ENCODE data around the gene CHRNG. TPM values are rescaled to one million over a fixed set of nuclear protein-coding genes. Genes with fewer than 3 reads are reported as not detected.

CHRNG gene, protein sequence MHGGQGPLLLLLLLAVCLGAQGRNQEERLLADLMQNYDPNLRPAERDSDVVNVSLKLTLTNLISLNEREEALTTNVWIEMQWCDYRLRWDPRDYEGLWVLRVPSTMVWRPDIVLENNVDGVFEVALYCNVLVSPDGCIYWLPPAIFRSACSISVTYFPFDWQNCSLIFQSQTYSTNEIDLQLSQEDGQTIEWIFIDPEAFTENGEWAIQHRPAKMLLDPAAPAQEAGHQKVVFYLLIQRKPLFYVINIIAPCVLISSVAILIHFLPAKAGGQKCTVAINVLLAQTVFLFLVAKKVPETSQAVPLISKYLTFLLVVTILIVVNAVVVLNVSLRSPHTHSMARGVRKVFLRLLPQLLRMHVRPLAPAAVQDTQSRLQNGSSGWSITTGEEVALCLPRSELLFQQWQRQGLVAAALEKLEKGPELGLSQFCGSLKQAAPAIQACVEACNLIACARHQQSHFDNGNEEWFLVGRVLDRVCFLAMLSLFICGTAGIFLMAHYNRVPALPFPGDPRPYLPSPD
- polyA plus RNA-seq = under 1 TPM in 1 of 4 donors, not detected in 3; 0.35 TPM
- long read RNA-seq, donor 1 = 0 reads
- long read RNA-seq, donor 2 = 0 reads
- long read RNA-seq, donor 3 = 0 reads
- long read RNA-seq, donor 4 = 0 reads
- long read RNA-seq, donor 5 = 0 reads
- long read RNA-seq, donor 6 = 0 reads
- long read RNA-seq, donor 7 = 0 reads
- long read RNA-seq, donor 8, partial matches to known transcripts = 0 of 1 reads
- long read RNA-seq, donor 8, other reads (novel, unspliced or antisense) = 0 of 1 reads
- long read RNA-seq, donor 9 = 0 reads
- long read RNA-seq, donor 10 = 0 reads

GRCh38 chr2:232539298-232540231 is at the start of gene CHRNG:
TSS of gene CHRNG (plus strand) at chr2:232539692. CDS start at chr2:232539748, 56 bp downstream.
- H3K27ac ChIP-seq (ENCODE audit: low read depth in 1 of 3, low read length in 2 of 3) = no peak within 1 kb of the TSS
- WGBS, 3 donors = 52 to 61% (median 58%) methylated on average over 22 to 23 of the region's 23 CpGs
- H3K4me1 ChIP-seq (ENCODE audit: control insufficient read depth in 3 of 3, insufficient read depth in 2 of 3, low read depth in 1 of 3, low read length in 2 of 3) = no peaks in the 10 kb centered on the region
- peaks cover 0 to 14% (median 0%) of the 10 kb centered on the region in 3 donors for H3K36me3 ChIP-seq (ENCODE audit: control insufficient read depth in 3 of 3, insufficient read depth in 2 of 3, low read depth in 1 of 3, low read length in 3 of 3)
- FAIRE-seq (no peak), DNase-seq (no peak)
- no peak within 1 kb of the TSS for H3K4me3 ChIP-seq (ENCODE audit: low read depth in 1 of 3, low read length in 3 of 3)
- peaks cover 0 to 6% of the 10 kb centered on the region in 2 donors for H3K9me3 ChIP-seq (ENCODE audit: control insufficient read depth in 2 of 2, insufficient read depth in 1 of 2, low read depth in 1 of 2, low read length in 1 of 2)
- peaks cover 0 to 33% (median 3%) of the 10 kb centered on the region in 3 donors for H3K27me3 ChIP-seq (ENCODE audit: control insufficient read depth in 3 of 3, insufficient read depth in 3 of 3, low read length in 3 of 3)

GRCh38 chr2:232490221-232491138 is 49.0 kb upstream of the CHRNG start:
- Histone ChIP-seq H3K4me3 (ENCODE audit: low read depth in 1 of 3, low read length in 3 of 3) (no peak overlapping the region), H3K4me1 (ENCODE audit: control insufficient read depth in 3 of 3, insufficient read depth in 2 of 3, low read depth in 1 of 3, low read length in 2 of 3) (peaks cover 0 to 3% (median 0%) of the 10 kb centered on the region in 3 donors), H3K27ac (ENCODE audit: low read depth in 1 of 3, low read length in 2 of 3) (no peak overlapping the region), H3K9me3 (ENCODE audit: control insufficient read depth in 2 of 2, insufficient read depth in 1 of 2, low read depth in 1 of 2, low read length in 1 of 2) (no peaks in the 10 kb centered on the region), H3K27me3 (ENCODE audit: control insufficient read depth in 3 of 3, insufficient read depth in 3 of 3, low read length in 3 of 3) (peaks cover 17 to 45% (median 23%) of the 10 kb centered on the region in 3 donors), H3K36me3 (ENCODE audit: control insufficient read depth in 3 of 3, insufficient read depth in 2 of 3, low read depth in 1 of 3, low read length in 3 of 3) (no peaks in the 10 kb centered on the region)
- DNase-seq (no peak), FAIRE-seq (no peak)
- WGBS, 3 donors = 83 to 86% (median 85%) methylated on average over 29 to 30 of the region's 30 CpGs

GRCh38 chr2:232491139-232491780 is 48.2 kb upstream of the CHRNG start:
- no peaks in the 10 kb centered on the region for H3K9me3 ChIP-seq (ENCODE audit: control insufficient read depth in 2 of 2, insufficient read depth in 1 of 2, low read depth in 1 of 2, low read length in 1 of 2)
- H3K27me3 ChIP-seq (ENCODE audit: control insufficient read depth in 3 of 3, insufficient read depth in 3 of 3, low read length in 3 of 3) = peaks cover 17 to 38% (median 17%) of the 10 kb centered on the region in 3 donors
- DNase-seq (no peak), FAIRE-seq (no peak)
- H3K4me3 ChIP-seq (ENCODE audit: low read depth in 1 of 3, low read length in 3 of 3) = no peak overlapping the region
- H3K27ac ChIP-seq (ENCODE audit: low read depth in 1 of 3, low read length in 2 of 3) = no peak overlapping the region
- 85 to 93% (median 86%) methylated on average over 12 of the region's 12 CpGs for WGBS, 3 donors
- no peaks in the 10 kb centered on the region for H3K36me3 ChIP-seq (ENCODE audit: control insufficient read depth in 3 of 3, insufficient read depth in 2 of 3, low read depth in 1 of 3, low read length in 3 of 3)
- H3K4me1 ChIP-seq (ENCODE audit: control insufficient read depth in 3 of 3, insufficient read depth in 2 of 3, low read depth in 1 of 3, low read length in 2 of 3) = peaks cover 0 to 3% (median 0%) of the 10 kb centered on the region in 3 donors

GRCh38 chr2:232492236-232492848 is 47.1 kb upstream of the CHRNG start:
- no peaks in the 10 kb centered on the region for H3K4me1 ChIP-seq (ENCODE audit: control insufficient read depth in 3 of 3, insufficient read depth in 2 of 3, low read depth in 1 of 3, low read length in 2 of 3)
- no peak for FAIRE-seq
- WGBS, 3 donors = 60 to 71% (median 68%) methylated on average over 8 of the region's 8 CpGs

DNA sequence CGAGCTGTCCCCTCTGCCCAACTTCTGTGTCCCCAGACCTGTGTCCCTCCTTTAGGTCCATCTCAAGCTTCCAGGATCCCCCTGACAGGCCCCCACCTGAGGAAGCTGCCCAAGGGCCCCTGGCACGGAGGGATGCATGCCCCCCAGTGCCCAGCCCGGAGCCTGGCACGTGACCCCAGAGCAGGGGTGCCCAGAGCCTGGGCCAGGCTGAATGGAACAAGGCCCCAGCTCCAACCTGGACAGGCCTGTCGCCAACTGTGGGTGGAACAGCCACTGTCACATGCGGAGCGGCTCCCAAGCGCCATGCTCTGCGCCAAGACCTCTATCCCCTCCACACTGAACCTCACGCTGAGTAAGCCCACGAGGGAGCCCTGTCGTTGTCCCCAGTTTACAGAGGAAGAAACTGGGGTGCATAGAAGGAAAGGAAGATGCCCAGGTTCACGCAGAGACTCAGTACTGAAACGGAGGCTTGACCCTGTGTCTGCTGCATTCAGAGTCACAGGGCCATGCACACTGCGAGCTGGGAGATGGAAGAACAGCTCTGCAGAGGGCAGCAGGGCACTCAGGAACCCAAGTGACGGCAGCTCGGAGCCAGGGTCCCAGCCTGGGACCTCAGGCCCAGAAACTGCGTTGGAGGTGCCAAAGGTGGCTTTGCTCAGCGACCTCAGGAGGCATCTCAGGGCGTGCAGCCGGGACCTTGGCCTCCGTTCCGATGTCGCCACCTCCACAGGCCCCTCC is 46.4 kb upstream of the CHRNG start:
- Histone ChIP-seq H3K27ac (ENCODE audit: low read depth in 1 of 3, low read length in 2 of 3) (no peak overlapping the region), H3K27me3 (ENCODE audit: control insufficient read depth in 3 of 3, insufficient read depth in 3 of 3, low read length in 3 of 3) (peaks cover 5 to 25% (median 8%) of the 10 kb centered on the region in 3 donors), H3K36me3 (ENCODE audit: control insufficient read depth in 3 of 3, insufficient read depth in 2 of 3, low read depth in 1 of 3, low read length in 3 of 3) (no peaks in the 10 kb centered on the region), H3K4me1 (ENCODE audit: control insufficient read depth in 3 of 3, insufficient read depth in 2 of 3, low read depth in 1 of 3, low read length in 2 of 3) (no peaks in the 10 kb centered on the region), H3K9me3 (ENCODE audit: control insufficient read depth in 2 of 2, insufficient read depth in 1 of 2, low read depth in 1 of 2, low read length in 1 of 2) (no peaks in the 10 kb centered on the region), H3K4me3 (ENCODE audit: low read depth in 1 of 3, low read length in 3 of 3) (no peak overlapping the region)
- WGBS, 3 donors = 77 to 89% (median 84%) methylated on average over 24 of the region's 24 CpGs
- DNase-seq = no peak
- FAIRE-seq = no peak

More at GRCh38 chr2:232492236-232492848, 47.1 kb upstream of the CHRNG start:
- Histone ChIP-seq H3K27ac (ENCODE audit: low read depth in 1 of 3, low read length in 2 of 3) (no peak overlapping the region), H3K4me3 (ENCODE audit: low read depth in 1 of 3, low read length in 3 of 3) (no peak overlapping the region), H3K36me3 (ENCODE audit: control insufficient read depth in 3 of 3, insufficient read depth in 2 of 3, low read depth in 1 of 3, low read length in 3 of 3) (no peaks in the 10 kb centered on the region), H3K27me3 (ENCODE audit: control insufficient read depth in 3 of 3, insufficient read depth in 3 of 3, low read length in 3 of 3) (peaks cover 8 to 29% (median 12%) of the 10 kb centered on the region in 3 donors), H3K9me3 (ENCODE audit: control insufficient read depth in 2 of 2, insufficient read depth in 1 of 2, low read depth in 1 of 2, low read length in 1 of 2) (no peaks in the 10 kb centered on the region)
- DNase-seq = no peak

DNA sequence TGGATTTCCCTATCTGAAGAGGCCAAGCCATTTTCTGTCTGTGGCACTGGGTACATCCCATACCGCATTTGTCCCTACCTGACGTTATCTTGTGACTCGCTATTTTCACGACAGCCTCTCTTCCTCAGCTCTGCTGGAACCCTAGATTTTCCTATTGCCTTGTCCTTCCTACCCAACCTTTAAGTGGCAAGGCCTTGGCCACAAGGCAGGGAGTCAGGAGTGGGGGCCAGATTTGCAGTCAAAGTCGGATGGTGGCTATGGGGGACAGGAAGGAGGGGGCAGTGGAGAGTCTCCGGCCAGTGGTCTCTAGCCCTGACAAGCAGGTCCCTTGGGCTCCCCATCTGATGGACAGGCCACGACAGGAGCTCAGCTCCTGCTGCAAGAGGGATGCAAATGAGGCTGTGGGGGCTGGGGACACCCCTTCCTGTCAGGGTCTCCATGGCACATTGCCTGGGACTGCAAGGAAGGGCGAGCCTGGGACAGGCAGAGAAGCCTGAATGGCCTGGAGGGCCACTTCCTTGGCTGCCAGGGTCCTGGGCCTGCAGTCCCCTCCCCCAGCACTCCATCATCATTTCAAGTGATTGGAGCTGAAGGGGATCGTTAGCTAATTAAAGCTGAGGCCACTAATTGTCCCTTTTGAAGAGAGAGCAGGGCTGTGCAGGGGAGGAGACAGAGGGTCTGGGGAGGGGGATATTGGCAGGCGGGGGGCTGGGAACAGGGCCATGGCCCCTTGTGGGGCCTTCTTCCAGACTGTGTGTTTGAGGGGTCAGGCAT is 45.6 kb upstream of the CHRNG start:
- no peak for DNase-seq
- Histone ChIP-seq H3K4me3 (ENCODE audit: low read depth in 1 of 3, low read length in 3 of 3) (no peak overlapping the region), H3K4me1 (ENCODE audit: control insufficient read depth in 3 of 3, insufficient read depth in 2 of 3, low read depth in 1 of 3, low read length in 2 of 3) (no peaks in the 10 kb centered on the region), H3K36me3 (ENCODE audit: control insufficient read depth in 3 of 3, insufficient read depth in 2 of 3, low read depth in 1 of 3, low read length in 3 of 3) (no peaks in the 10 kb centered on the region), H3K9me3 (ENCODE audit: control insufficient read depth in 2 of 2, insufficient read depth in 1 of 2, low read depth in 1 of 2, low read length in 1 of 2) (no peaks in the 10 kb centered on the region), H3K27me3 (ENCODE audit: control insufficient read depth in 3 of 3, insufficient read depth in 3 of 3, low read length in 3 of 3) (peaks cover 0 to 18% (median 1%) of the 10 kb centered on the region in 3 donors), H3K27ac (ENCODE audit: low read depth in 1 of 3, low read length in 2 of 3) (no peak overlapping the region)
- WGBS, 3 donors = 75 to 82% (median 77%) methylated on average over 10 of the region's 10 CpGs
- FAIRE-seq = no peak

Measured in small intestine (tissue), 16 donors.